ENCODE data around the gene ZSWIM1.
"Not testable (repeated sequence)": the region's sequence is repeated elsewhere in the genome, so short reads cannot be mapped to it uniquely, and the experiment has no call there.

DNA sequence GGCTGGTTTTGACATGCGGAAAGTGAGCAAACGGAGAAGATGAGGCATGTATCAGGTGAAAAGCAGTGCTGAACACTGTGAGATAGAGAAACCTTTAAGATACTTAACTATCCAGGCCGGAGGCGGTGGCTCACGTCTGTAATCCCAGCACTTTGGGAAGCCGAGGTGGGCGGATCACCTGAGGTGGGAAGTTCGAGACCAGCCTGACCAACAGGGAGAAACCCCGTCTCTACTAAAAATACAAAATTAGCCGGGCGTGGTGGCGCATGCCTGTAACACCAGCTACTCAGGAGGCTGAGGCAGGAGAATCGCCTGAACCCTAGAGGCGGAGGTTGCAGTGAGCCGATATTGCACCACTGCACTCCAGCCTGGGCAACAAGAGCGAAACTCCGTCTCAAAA lies 50.7 kb downstream of the ZSWIM1 start:
- not testable (repeated sequence) for TF ChIP-seq POLR2A (IDR thresholded peaks at IDR 0.05)
- TF ChIP-seq, protein P1, sequence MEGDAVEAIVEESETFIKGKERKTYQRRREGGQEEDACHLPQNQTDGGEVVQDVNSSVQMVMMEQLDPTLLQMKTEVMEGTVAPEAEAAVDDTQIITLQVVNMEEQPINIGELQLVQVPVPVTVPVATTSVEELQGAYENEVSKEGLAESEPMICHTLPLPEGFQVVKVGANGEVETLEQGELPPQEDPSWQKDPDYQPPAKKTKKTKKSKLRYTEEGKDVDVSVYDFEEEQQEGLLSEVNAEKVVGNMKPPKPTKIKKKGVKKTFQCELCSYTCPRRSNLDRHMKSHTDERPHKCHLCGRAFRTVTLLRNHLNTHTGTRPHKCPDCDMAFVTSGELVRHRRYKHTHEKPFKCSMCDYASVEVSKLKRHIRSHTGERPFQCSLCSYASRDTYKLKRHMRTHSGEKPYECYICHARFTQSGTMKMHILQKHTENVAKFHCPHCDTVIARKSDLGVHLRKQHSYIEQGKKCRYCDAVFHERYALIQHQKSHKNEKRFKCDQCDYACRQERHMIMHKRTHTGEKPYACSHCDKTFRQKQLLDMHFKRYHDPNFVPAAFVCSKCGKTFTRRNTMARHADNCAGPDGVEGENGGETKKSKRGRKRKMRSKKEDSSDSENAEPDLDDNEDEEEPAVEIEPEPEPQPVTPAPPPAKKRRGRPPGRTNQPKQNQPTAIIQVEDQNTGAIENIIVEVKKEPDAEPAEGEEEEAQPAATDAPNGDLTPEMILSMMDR (IDR thresholded peaks at IDR 0.05) = not testable (repeated sequence)

All from heart left ventricle (tissue), 13 donors.